ENCODE results near the gene RRN3. TPM values are rescaled to one million over a fixed set of nuclear protein-coding genes. Genes with fewer than 3 reads are reported as not detected.

The RRN3 gene
- total and polyA plus RNA-seq, 2 donors (not counting 3 experiments of a cell fraction or from before 2014, with no cell fraction given): 15.1 to 26.5 TPM

DNA sequence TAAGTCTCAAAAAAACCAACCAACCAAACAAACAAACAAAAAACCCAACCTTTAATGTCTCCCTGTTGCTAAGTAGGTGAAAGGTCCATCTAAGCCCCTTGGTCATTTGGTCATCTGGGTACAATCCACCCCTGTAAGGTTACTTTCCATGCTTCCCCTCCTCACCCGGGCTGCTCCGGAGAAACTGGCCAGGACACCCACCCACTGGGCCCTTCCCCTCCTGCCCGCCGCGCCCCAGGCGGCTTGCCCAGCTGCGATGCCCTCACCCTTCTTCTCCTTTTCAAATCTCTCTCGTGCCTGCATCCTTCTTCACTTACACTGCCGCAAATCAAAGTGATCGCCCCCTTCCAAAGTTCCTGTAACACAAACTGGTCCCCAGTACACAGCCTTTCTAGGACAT lies 40.2 kb downstream of the RRN3 start:
- DNase-seq (ENCODE audit: low read depth, low spot score) (no peak), FAIRE-seq (no peak)
- Histone ChIP-seq H3K4me3 (replicated peaks in 1 of 3; ENCODE audit: insufficient read depth in 1 of 3, low read depth in 1 of 3, low read length in 3 of 3) (no peak overlapping the region), H3K36me3 (ENCODE audit: control insufficient read depth in 2 of 2, extremely low read depth in 1 of 2, insufficient read depth in 2 of 2, low read length in 2 of 2) (peaks cover under 1 to 1% of the 10 kb centered on the region in 2 experiments), H3K9ac (replicated peaks; ENCODE audit: extremely low read depth, insufficient read depth, low read length) (no peak overlapping the region), H4K20me1 (replicated peaks; ENCODE audit: control insufficient read depth, extremely low read depth, insufficient read depth, low read length) (no peaks in the 10 kb centered on the region), H3K27ac (ENCODE audit: insufficient read depth, low read depth, low read length) (no peak overlapping the region), H3K79me2 (ENCODE audit: control insufficient read depth, insufficient read depth, low read length) (peaks cover 44% of the 10 kb centered on the region), H3K4me2 (ENCODE audit: insufficient read depth, low read length) (no peak overlapping the region), H3K9me1 (replicated peaks; ENCODE audit: control insufficient read depth, extremely low read depth, insufficient read depth, low read length) (no peaks in the 10 kb centered on the region), H3K4me1 (ENCODE audit: control insufficient read depth, extremely low read depth, insufficient read depth, low read length) (peaks cover 20% of the 10 kb centered on the region), H2AFZ (ENCODE audit: low read depth, low read length) (no peak overlapping the region), H3K27me3 (ENCODE audit: control insufficient read depth in 2 of 2, insufficient read depth in 2 of 2, low read length in 2 of 2) (no peaks in the 10 kb centered on the region), H3K9me3 (replicated peaks; ENCODE audit: control insufficient read depth, insufficient read depth, low read length) (no peaks in the 10 kb centered on the region)
- intact Hi-C loops (cut with micrococcal nuclease) (loop anchor here (10.0 kb wide), 1 partner anchor 79 kb away; the partner anchor contains the start of gene PDXDC1), dilution Hi-C loops (cut with MboI; ENCODE audit: extremely low pct_ligation_motif_present, low sequenced_read_pairs) (no loop called here)
- no TSS peak for BruUV-seq (replicated peaks)
- ChIA-PET CTCF (no interaction called here), POLR2A (no interaction called here)
- TF ChIP-seq EZH2 (IDR thresholded peaks at IDR 0.05; ENCODE audit: borderline replicate concordance, low read depth, low read length, severe bottlenecking) (no peak), GATA2 (IDR thresholded peaks at IDR 0.05; ENCODE audit: insufficient read depth, insufficient read length, low read depth, low read length) (no peak), JUN (IDR thresholded peaks at IDR 0.05; ENCODE audit: borderline replicate concordance, insufficient read depth, insufficient read length, low read depth) (no peak), POLR2A (IDR thresholded peaks at IDR 0.05; ENCODE audit: low read depth, low read length) (no peak), MYC (IDR thresholded peaks at IDR 0.05; ENCODE audit: low read depth, low read length) (no peak), POLR2AphosphoS5 (IDR thresholded peaks at IDR 0.05; ENCODE audit: insufficient read depth, low read depth, low read length) (no peak)
- TF ChIP-seq, protein P1, sequence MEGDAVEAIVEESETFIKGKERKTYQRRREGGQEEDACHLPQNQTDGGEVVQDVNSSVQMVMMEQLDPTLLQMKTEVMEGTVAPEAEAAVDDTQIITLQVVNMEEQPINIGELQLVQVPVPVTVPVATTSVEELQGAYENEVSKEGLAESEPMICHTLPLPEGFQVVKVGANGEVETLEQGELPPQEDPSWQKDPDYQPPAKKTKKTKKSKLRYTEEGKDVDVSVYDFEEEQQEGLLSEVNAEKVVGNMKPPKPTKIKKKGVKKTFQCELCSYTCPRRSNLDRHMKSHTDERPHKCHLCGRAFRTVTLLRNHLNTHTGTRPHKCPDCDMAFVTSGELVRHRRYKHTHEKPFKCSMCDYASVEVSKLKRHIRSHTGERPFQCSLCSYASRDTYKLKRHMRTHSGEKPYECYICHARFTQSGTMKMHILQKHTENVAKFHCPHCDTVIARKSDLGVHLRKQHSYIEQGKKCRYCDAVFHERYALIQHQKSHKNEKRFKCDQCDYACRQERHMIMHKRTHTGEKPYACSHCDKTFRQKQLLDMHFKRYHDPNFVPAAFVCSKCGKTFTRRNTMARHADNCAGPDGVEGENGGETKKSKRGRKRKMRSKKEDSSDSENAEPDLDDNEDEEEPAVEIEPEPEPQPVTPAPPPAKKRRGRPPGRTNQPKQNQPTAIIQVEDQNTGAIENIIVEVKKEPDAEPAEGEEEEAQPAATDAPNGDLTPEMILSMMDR (IDR thresholded peaks at IDR 0.05; ENCODE audit: extremely low read depth in 1 of 2, insufficient read depth in 1 of 2, low read depth in 1 of 2, low read length in 2 of 2): no peak
